ENCODE data around the gene SASH1. TPM values are rescaled to one million over a fixed set of nuclear protein-coding genes. Genes with fewer than 3 reads are reported as not detected.

SASH1 gene
- total and polyA plus RNA-seq, 9 donors = 8.6 to 35.2 (median 18.2) TPM

DNA sequence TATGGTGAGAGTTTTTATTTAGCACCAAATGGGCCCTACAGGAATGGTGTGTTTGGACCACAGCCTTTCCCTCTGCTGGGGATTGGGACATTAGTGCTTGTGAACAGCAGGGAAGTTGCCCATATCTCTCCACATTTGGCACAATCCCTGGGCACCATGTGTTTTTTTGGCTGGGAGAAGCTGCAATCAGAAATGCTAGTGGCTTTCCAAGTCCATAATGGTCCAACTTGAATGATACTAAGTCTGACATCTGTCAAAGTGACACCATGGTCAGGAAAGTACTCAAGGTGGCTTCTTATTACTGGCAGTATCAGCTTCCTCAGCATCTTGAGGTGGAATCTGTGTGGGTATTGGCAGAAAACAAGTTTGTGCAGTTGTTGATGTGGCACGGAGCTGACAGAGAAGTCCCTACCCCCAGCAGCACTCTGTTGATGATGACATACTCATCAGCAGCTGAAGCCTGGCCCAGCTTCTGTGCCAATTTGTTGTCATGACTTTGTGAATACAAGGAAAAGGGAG, 53.0 kb downstream of the SASH1 start:
- H3K4me1 ChIP-seq (ENCODE audit: insufficient read depth) = peaks cover 2% of the 10 kb centered on the region
- intact Hi-C loops (cut with DNase I) = no loop called here
- DNase-seq = no peak
- no peaks in the 10 kb centered on the region for H3K27me3 ChIP-seq
- H3K27ac ChIP-seq = no peak overlapping the region
- no peak for TF ChIP-seq POLR2A (IDR thresholded peaks at IDR 0.05)
- TF ChIP-seq, protein P1, sequence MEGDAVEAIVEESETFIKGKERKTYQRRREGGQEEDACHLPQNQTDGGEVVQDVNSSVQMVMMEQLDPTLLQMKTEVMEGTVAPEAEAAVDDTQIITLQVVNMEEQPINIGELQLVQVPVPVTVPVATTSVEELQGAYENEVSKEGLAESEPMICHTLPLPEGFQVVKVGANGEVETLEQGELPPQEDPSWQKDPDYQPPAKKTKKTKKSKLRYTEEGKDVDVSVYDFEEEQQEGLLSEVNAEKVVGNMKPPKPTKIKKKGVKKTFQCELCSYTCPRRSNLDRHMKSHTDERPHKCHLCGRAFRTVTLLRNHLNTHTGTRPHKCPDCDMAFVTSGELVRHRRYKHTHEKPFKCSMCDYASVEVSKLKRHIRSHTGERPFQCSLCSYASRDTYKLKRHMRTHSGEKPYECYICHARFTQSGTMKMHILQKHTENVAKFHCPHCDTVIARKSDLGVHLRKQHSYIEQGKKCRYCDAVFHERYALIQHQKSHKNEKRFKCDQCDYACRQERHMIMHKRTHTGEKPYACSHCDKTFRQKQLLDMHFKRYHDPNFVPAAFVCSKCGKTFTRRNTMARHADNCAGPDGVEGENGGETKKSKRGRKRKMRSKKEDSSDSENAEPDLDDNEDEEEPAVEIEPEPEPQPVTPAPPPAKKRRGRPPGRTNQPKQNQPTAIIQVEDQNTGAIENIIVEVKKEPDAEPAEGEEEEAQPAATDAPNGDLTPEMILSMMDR (IDR thresholded peaks at IDR 0.05) = no peak
- TF ChIP-seq EP300 (IDR thresholded peaks at IDR 0.05) = no peak
- 78 to 88% (median 83%) methylated on average over 1 of the region's 1 CpG for WGBS, 3 donors
- H3K36me3 ChIP-seq = no peaks in the 10 kb centered on the region
- no peak overlapping the region for H3K4me3 ChIP-seq
- H3K9me3 ChIP-seq = no peaks in the 10 kb centered on the region

DNA sequence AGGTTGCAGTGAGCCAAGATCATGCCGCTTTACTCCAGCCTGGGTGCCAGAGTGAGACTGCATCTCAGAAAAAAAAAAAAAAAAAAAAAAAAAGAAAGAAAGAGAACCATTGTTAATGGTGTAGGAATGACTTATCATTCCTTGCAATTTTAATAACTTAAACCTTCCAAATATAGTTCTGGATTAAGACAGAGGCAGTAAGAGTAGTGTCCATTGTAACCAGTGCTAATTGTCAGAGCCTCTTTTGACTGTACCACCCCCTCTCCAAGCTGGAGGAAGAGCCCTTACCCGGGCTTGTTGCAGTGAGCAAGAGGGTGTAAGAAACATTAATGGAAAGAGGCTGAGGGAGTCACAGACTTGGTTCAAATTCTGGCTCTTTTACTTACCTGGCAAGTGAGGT, 53.8 kb downstream of the SASH1 start:
- TF ChIP-seq EP300 (IDR thresholded peaks at IDR 0.05) = no peak
- TF ChIP-seq, protein P1 (IDR thresholded peaks at IDR 0.05) = no peak
- no peak for TF ChIP-seq POLR2A (IDR thresholded peaks at IDR 0.05)
- intact Hi-C loops (cut with DNase I) = no loop called here
- DNase-seq = no peak
- Histone ChIP-seq H3K4me1 (ENCODE audit: insufficient read depth) (peaks cover 2% of the 10 kb centered on the region), H3K9me3 (no peaks in the 10 kb centered on the region), H3K27me3 (no peaks in the 10 kb centered on the region), H3K36me3 (no peaks in the 10 kb centered on the region), H3K4me3 (no peak overlapping the region), H3K27ac (no peak overlapping the region)
- 90 to 94% (median 91%) methylated on average over 2 of the region's 2 CpGs for WGBS, 3 donors

DNA sequence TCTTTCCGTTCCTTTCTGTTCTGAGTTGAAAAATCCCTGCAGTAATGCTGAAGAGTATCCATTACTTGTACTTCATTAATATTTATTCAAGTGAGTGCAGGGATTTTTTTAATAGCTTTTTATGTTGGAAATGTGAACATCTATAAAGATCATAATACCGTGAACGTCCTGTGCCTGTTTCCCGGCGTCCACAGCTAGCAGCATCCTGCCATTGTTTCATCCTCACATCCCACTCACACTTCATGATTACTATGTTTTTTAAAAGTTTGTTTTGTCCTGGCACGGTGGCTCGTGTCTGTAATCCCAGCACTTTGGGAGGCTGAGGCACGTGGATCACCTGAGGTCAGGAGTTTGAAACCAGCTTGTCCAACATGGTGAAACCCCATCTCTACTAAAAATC, 54.3 kb downstream of the SASH1 start:
- Histone ChIP-seq H3K27me3 (no peaks in the 10 kb centered on the region), H3K27ac (no peak overlapping the region), H3K36me3 (no peaks in the 10 kb centered on the region), H3K9me3 (no peaks in the 10 kb centered on the region), H3K4me1 (ENCODE audit: insufficient read depth) (peaks cover 2% of the 10 kb centered on the region), H3K4me3 (no peak overlapping the region)
- WGBS, 3 donors = 83 to 89% (median 89%) methylated on average over 8 of the region's 8 CpGs
- no peak for DNase-seq
- intact Hi-C loops (cut with DNase I) = no loop called here
- TF ChIP-seq POLR2A (IDR thresholded peaks at IDR 0.05) = no peak
- TF ChIP-seq, protein P1 (IDR thresholded peaks at IDR 0.05) = no peak
- TF ChIP-seq EP300 (IDR thresholded peaks at IDR 0.05) = no peak

DNA sequence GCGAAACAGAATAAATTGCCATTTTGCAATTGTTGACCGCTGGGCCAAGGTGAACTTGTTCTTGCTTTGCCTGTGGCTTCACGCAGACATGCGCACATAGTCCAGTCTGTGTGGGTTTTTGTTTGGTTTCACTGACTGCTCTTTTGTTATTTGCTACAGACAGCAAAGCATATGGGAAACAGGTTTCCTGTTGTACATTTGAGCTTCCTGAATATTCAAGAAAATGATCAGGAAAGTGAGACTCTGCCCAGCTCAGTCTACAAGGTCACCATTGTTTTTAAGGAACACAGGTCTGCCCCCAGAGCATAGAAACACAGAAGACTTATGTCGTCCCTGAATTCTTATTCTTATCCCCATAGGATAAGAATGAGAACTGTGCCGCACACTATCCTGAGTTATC, 55.6 kb downstream of the SASH1 start:
- H3K4me1 ChIP-seq (ENCODE audit: insufficient read depth) = peaks cover 2% of the 10 kb centered on the region
- H3K27me3 ChIP-seq = no peaks in the 10 kb centered on the region
- H3K9me3 ChIP-seq = no peaks in the 10 kb centered on the region
- intact Hi-C loops (cut with DNase I) = no loop called here
- TF ChIP-seq POLR2A (IDR thresholded peaks at IDR 0.05) (no peak), EP300 (IDR thresholded peaks at IDR 0.05) (no peak)
- TF ChIP-seq, protein P1 (IDR thresholded peaks at IDR 0.05) = no peak
- no peak overlapping the region for H3K27ac ChIP-seq
- WGBS, 3 donors = 78 to 83% (median 79%) methylated on average over 6 of the region's 6 CpGs
- H3K36me3 ChIP-seq = no peaks in the 10 kb centered on the region
- H3K4me3 ChIP-seq = no peak overlapping the region
- DNase-seq = no peak

All from ovary (tissue), 9 donors.